HCEC 1CT (cell line): Measurements from ENCODE around the gene ZBP1.

Experiments used
- DNase-seq: peaks from one replicate; pipeline ENCODE4 v3.0.0-alpha.2; 2017

ZBP1 gene

DNA sequence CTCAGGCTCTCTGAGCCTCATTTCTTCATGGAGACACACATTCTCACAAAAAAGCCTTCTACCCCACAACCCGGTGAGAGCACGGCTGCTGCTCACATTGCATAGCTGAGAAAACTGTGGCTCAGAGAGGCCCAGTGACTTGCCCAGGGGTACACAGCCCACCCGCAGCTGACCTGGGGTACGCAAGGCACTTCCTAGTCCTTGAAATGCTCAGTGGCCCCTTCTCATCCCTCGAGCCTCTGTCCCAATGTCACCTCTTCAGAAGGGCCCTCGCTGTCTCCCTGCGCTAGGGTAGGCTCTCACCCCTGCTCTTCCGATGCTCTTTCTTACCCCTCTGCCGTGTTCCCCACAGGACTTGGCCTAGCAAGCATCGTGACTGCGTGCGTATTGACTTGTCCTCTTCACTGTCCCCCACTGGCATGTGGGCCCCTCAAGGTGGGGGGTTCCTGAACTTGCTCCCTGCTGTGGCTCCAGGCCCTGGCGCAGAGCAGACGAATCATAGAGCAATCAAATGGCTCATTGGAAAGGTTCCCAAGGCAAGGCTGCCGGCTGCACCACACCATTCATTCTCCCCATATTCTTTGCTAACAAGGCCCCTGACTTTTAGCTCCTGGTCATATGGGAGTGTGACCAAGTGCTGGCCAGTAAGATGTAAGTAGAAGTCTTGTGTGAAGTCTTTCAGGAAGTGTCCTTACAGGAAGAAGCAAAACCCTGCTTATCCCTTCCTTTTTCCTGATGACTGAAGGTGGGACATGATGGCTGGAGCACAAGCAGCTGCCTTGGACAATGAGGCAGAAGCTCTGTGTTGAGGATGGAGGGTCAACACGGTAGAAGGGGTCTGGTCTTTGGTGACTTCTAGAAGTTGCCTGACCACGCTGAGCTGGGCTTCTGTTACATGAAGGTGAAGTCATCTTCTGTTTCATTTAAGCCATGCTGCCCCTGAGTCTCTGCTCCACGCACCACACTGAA is 36.7 kb downstream of the ZBP1 start:
- no peak for DNase-seq

- DNase-seq, result no peak
These were observed 37.6 kb downstream of the ZBP1 start for GRCh38 chr20:57582432-57583288.

GRCh38 chr20:57582029-57582378 is 38.2 kb downstream of the ZBP1 start:
- DNase-seq, result no peak

DNA sequence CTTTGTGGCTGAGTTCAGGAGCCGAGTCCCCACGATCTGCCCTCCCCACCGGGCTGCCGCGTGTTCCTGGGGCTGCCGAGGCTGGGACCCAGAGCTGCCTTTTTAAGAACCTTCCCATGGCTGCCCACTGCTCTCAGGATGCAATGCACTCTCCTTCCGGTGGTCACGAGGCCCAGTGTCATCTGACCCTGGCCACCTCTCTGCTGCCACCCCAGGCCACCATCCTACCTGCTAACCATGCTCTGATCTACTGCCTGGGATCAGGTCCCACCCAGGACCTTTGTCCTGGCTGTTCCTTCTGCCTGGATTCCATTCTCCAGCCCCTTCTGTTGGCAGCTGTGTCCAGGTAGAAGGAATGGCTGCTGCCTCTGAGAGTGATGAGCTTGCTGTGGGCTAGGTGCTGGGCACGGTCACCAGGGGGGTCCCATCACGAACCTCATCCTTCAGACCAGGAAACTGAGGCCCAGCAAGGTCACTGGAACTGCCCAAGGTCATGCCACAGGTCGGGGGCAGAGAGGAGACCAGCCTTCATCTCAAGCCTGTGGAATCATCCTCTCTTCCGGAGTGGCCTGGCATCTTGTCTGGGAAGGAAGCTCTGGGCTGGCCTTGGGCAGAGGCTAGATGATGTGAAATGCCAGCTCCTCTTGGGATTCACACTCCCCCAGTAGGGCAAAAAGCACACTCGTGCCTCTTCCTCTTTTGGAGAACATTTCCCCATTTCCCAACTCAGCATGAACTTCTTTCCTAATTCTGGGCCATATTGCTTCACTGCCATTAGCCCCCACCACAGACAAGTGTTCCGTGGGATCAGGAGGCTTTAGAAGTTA is 38.8 kb downstream of the ZBP1 start:
- no peak for DNase-seq

DNA sequence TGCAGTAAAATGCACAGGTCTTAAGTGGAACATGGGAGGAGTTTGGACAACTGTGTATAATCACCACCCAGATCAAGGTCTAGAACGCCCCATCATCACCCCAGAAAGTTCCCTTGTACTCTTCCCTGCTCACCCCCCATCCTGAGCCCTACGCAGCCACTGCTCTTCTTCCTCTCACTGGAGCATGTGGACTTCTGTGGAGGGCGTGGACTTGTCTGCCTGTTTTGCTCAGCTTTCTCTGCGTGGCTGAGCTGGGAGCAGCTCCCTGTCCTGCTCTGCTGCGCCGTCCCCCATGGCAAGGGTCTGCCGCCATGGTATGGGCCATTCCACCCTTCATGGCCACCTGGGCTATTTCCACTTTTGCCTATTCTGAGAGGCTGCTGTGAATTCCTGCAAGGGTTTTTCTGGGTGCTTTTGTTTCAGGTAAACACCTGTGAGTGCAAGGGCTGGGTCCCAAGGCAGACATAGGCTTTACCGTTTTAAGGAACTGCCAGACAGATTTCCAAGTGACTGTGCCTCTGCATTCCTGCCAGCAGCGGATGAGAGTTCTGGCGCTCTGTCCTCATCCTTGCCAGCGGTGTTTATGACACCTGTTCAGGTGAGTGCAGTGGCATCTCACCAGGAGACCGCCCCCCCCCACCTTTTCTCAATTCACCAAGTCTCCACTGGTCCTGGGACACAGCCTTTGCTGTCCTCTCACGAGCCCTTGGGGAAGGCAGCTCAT is 39.6 kb downstream of the ZBP1 start:
- DNase-seq, result no peak

DNA sequence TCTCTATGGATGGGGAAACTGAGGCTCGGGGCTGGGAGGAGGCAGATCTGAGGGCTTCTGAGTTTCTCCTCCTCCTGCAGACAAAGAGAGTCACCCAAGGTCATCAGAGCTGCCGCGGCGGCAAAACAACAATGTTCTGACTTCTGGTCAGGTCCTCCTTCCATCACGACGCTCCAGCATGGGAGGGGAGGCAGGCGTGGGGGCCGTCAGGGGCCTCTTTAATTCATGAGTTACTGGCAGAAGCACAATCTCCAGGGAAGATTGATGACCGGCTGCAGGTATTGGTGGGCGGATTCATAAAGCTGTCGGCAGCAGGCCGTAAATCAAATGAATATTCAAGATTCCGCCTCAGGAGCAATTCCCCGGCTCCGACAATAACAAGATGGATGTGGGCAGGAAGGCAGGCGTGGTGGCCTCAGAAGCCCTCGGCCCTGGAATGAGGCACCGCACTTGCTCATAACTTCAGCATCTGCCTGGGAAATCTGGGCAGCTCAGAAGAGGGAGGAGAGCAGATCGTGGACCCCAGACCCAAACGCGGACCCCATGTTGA is 40.3 kb downstream of the ZBP1 start:
- DNase-seq, result no peak

GRCh38 chr20:57579331-57579897 is 40.8 kb downstream of the ZBP1 start:
- DNase-seq, result no peak

DNA sequence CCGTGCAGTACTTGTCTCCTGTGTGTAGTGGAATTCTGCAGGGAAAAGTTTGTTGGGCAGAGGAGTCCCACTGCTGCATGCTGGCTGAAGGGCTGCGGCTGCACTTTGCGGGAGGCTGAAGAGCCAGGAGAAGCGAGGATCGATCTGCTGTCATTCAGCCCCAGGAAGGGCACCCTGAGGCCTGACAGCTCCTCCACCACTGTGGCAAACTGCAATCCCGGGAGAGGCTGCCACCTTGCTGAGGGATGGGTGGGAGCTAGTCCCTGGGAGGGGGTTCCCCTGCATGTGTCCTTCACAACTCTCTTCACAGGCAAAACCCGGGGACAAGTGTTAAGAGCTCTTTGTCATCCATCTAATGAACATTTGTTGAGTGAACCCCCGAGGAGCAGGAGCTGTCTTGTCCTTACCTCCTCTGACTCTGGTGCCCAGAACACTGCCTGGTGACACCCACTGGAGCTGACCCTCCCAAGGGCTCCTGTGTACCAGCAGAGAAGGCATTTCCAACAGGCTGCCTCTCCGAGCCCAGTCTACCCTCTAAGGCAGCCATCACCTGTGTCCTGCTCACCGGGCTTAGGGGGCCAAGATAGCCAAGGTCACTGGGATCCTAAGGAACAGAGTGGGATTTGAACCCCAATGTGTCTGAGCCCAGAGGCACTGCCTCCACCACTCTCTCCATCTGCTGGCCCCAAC is 41.6 kb downstream of the ZBP1 start:
- DNase-seq, result no peak

- no peak for DNase-seq
These were observed 42.3 kb downstream of the ZBP1 start for GRCh38 chr20:57577679-57578475.

DNA sequence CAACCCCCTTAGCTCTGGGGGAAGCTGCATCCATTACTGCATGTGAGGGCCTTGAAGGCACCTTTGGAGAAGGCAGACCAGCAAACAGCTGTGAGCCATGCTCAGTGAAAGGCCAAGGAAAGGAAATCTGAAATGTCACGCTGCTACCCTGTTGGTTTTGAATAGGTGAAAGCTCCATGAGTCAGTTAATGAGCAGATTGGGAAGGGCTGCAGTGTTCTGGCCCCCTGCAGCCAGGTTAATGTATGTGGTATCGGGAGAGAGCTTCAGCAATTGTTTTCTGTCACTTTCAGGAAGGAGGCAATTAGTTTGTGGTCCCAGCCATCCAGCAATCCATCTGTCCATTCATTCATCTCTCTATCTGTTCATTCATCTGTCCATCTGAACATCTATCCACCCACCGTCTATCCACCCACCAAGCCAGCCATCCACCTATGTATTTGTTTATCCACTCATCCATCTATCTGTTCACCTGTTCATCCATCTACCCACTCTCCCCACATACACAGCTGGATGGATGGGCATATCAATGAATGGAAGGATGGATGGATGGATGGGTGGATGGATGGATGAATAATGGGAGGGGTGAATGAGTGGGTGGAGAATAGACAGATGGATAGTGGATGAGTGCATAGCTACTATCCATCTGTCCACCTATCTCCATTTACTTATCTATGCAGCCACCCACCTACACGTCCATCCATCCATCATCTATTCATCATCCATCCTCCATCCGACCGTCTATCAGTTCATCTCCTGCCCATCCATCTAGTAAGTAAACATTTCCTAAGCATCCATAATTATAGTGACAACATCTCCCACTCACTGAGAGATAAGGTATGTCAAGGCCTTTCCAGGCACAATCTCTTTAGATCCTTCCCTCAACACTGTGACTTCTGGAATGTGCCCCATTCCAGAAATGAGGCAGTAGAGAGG is 43.3 kb downstream of the ZBP1 start:
- no peak for DNase-seq

GRCh38 chr20:57576002-57576401 is 44.2 kb downstream of the ZBP1 start:
- DNase-seq, result no peak

- no peak for DNase-seq
These were observed 45.3 kb downstream of the ZBP1 start for GRCh38 chr20:57574954-57575353.

- no peak for DNase-seq
These were observed 46.3 kb downstream of the ZBP1 start for GRCh38 chr20:57573894-57574293.

GRCh38 chr20:57573242-57573641 is 47.0 kb downstream of the ZBP1 start:
- DNase-seq, result no peak

GRCh38 chr20:57571782-57572416 is 48.3 kb downstream of the ZBP1 start:
- no peak for DNase-seq

- no peak for DNase-seq
These were observed 49.3 kb downstream of the ZBP1 start for GRCh38 chr20:57570920-57571319.

DNA sequence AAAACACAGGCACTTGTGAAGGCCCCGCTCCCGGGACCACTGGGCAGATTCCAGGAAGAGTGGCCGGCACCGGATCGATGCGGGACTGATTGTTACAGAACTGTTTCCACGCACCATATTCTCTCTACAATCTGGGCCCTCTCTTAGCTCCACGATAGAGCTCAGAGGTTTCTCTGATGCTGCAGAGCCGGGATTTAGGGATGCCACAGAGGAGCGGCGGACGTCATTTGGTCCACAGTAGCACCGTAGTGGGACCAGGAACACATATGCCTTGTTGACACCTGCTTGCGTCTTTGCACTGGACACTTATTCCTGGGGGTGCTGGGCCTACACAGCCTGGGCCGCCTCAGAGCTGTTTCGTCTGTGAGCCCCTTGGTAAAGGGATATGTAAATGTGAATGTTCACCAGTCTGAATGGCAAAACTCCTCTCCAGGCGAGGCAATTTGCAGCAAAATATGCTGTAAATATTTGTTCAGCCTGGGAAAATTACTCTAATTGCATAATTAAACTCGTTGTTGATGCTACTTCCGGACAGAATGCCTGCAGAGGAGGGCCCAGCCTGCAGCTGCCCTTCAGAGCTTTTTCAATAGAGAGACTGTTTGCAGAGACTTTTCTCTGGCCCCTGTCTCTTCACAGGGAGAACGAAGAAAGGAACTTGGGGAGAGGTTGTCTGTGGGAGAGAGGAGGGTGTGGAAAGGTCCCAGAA is 49.9 kb downstream of the ZBP1 start:
- no peak for DNase-seq

GRCh38 chr20:57568960-57569359 is 51.3 kb downstream of the ZBP1 start:
- no peak for DNase-seq
